Liver (tissue), 9 donors: ENCODE results near the gene NMU. TPM values are rescaled to one million over a fixed set of nuclear protein-coding genes. Genes with fewer than 3 reads are reported as not detected.

Experiments used
- DNase-seq: peaks from one replicate; pipeline ENCODE4 v3.0.0-alpha.2; 2017; ENCODE audit warnings: low spot score
- H3K27ac ChIP-seq, 2 donors: one replicate each; pipeline ENCODE4 v1.7.0; 2013; ENCODE audit warnings: inconsistent platforms in 2 of 2, low read length in 2 of 2, control low read depth in 1 of 2, low read depth in 1 of 2, mild to moderate bottlenecking in 1 of 2
- H3K27me3 ChIP-seq, 4 donors: one replicate each; pipeline versions ENCODE4 v1.6.1 to v1.7.0; 2013; ENCODE audit warnings: low read length in 3 of 4, inconsistent platforms in 1 of 4, mild to moderate bottlenecking in 1 of 4, moderate library complexity in 1 of 4; ENCODE audit not compliant: control insufficient read depth in 4 of 4, insufficient read depth in 4 of 4
- H3K36me3 ChIP-seq, 4 donors: one replicate each; pipeline versions ENCODE4 v1.6.1 to v1.7.0; 2013; ENCODE audit warnings: low read length in 3 of 4, mild to moderate bottlenecking in 3 of 4, low read depth in 1 of 4, moderate library complexity in 1 of 4; ENCODE audit not compliant: control insufficient read depth in 4 of 4, insufficient read depth in 3 of 4
- H3K4me1 ChIP-seq, 4 donors: one replicate each; pipeline versions ENCODE4 v1.6.1 to v1.7.0; 2013; ENCODE audit warnings: low read length in 3 of 4, mild to moderate bottlenecking in 3 of 4, moderate library complexity in 1 of 4; ENCODE audit not compliant: control insufficient read depth in 4 of 4, insufficient read depth in 4 of 4
- H3K4me3 ChIP-seq, 3 donors: one replicate each; pipeline versions ENCODE4 v1.6.1 to v1.7.0; 2013; ENCODE audit warnings: low read length in 3 of 3, control low read depth in 1 of 3, low read depth in 1 of 3, mild to moderate bottlenecking in 1 of 3
- H3K9ac ChIP-seq, 2 donors: one replicate each; pipeline ENCODE4 v1.7.0; 2013; ENCODE audit warnings: low read length in 2 of 2, mild to moderate bottlenecking in 2 of 2, moderate library complexity in 2 of 2, control low read depth in 1 of 2, low read depth in 1 of 2
- H3K9me3 ChIP-seq, 4 donors: one replicate each; pipeline versions ENCODE4 v1.6.1 to v1.7.0; 2013; ENCODE audit warnings: low read length in 3 of 4; ENCODE audit not compliant: control insufficient read depth in 4 of 4
- EGR1 ChIP-seq, 2 donors: IDR thresholded peaks; 2 replicates each; pipeline ENCODE4 v1.6.1; 2016 to 2018; ENCODE audit warnings: antibody characterized with exemption in 2 of 2, low read depth in 2 of 2
- FOXA1 ChIP-seq: IDR thresholded peaks from 2 replicates; pipeline ENCODE4 v1.6.1; 2016; ENCODE audit warnings: antibody characterized with exemption
- FOXA2 ChIP-seq: IDR thresholded peaks from 2 replicates; pipeline ENCODE4 v1.6.1; 2016; ENCODE audit warnings: antibody characterized with exemption
- GABPA ChIP-seq, 2 donors: IDR thresholded peaks in 1 of 2; conservative IDR thresholded peaks in 1 of 2; 2 replicates each; pipeline ENCODE4 v1.6.1; 2016; ENCODE audit warnings: antibody characterized with exemption in 2 of 2, mild to moderate bottlenecking in 1 of 2, moderate library complexity in 1 of 2
- HNF4A ChIP-seq, 2 donors: conservative IDR thresholded peaks; 2 replicates each; pipeline ENCODE4 v1.6.1; 2016; ENCODE audit warnings: antibody characterized with exemption in 2 of 2, mild to moderate bottlenecking in 2 of 2
- HNF4G ChIP-seq: IDR thresholded peaks from 2 replicates; pipeline ENCODE4 v1.6.1; 2016; ENCODE audit warnings: antibody characterized with exemption
- JUND ChIP-seq, 2 donors: IDR thresholded peaks; 2 replicates each; pipeline ENCODE4 v1.6.1; 2016; ENCODE audit warnings: antibody characterized with exemption in 2 of 2
- NR2F2 ChIP-seq: IDR thresholded peaks from 2 replicates; pipeline ENCODE4 v1.6.1; 2016; ENCODE audit warnings: antibody characterized with exemption
- RAD21 ChIP-seq, 2 donors: IDR thresholded peaks; 2 replicates each; pipeline ENCODE4 v1.6.1; 2016; ENCODE audit warnings: antibody characterized with exemption in 2 of 2, mild to moderate bottlenecking in 2 of 2
- RXRA ChIP-seq, 2 donors: IDR thresholded peaks; 2 replicates each; pipeline ENCODE4 v1.6.1; 2017 to 2018; ENCODE audit warnings: antibody characterized with exemption in 2 of 2, mild to moderate bottlenecking in 1 of 2
- SP1 ChIP-seq: IDR thresholded peaks from 2 replicates; pipeline ENCODE4 v1.6.1; 2018; ENCODE audit warnings: antibody characterized with exemption, mild to moderate bottlenecking
- TAF1 ChIP-seq: conservative IDR thresholded peaks from 2 replicates; pipeline ENCODE4 v1.6.1; 2016; ENCODE audit warnings: antibody characterized with exemption, mild to moderate bottlenecking
- YY1 ChIP-seq: IDR thresholded peaks from 2 replicates; pipeline ENCODE4 v1.6.1; 2016; ENCODE audit warnings: antibody characterized with exemption, mild to moderate bottlenecking
- WGBS: extraction: QIAGEN DNeasy Blood & Tissue Kit; methylation state at CpG from one replicate; pipeline ENCODE4 v1.1.7; 2013; 5-methylcytosine and 5-hydroxymethylcytosine counted together
- polyA plus RNA-seq, 2 donors: library from polyadenylated mRNA; stranded (reverse) in 1 of 2; unstranded in 1 of 2; fragments of 200-250 nt in 1 of 2; fragments of >200 nt in 1 of 2; fragmentation: Nextera tagmentation in 1 of 2; extraction: Ambion mirVana in 1 of 2; gene quantifications; one replicate each; pipeline versions ENCODE4 v1.2.1 to v1.2.3, GENCODE V29; 2013 to 2015
- total RNA-seq, 2 donors: library from RNA; depleted of rRNA; stranded (reverse); fragments of >200 nt; gene quantifications; one replicate each; pipeline ENCODE4 v1.2.3, GENCODE V29; 2014
- TF ChIP-seq, protein P1 (sequence below): IDR thresholded peaks from 2 replicates; pipeline ENCODE4 v1.6.1; 2016; ENCODE audit warnings: antibody characterized with exemption
- TF ChIP-seq, protein P2 (sequence below): IDR thresholded peaks from 2 replicates; pipeline ENCODE4 v1.6.1; 2016; ENCODE audit warnings: antibody characterized with exemption, mild to moderate bottlenecking
- TF ChIP-seq, protein P3 (sequence below): IDR thresholded peaks from 2 replicates; pipeline ENCODE4 v1.6.1; 2016; ENCODE audit warnings: antibody characterized with exemption
- TF ChIP-seq, protein P4 (sequence below): fragments of 150-350 bp; IDR thresholded peaks from 2 replicates; pipeline ENCODE4 v1.5.1; 2017; ENCODE audit warnings: improper control_type of control experiment, low read depth, low read length; ENCODE audit not compliant: missing input control
- TF ChIP-seq, protein P5 (sequence below): IDR thresholded peaks from 2 replicates; pipeline ENCODE4 v1.6.1; 2016; ENCODE audit warnings: antibody characterized with exemption
- donor health status: healthy.
- donor health status: healthy.
- donor health status: healthy.
- donor health status: healthy.
- donor health status: healthy.

The NMU gene
- total and polyA plus RNA-seq, 4 donors: 1.6 TPM; not detected in 3

DNA sequence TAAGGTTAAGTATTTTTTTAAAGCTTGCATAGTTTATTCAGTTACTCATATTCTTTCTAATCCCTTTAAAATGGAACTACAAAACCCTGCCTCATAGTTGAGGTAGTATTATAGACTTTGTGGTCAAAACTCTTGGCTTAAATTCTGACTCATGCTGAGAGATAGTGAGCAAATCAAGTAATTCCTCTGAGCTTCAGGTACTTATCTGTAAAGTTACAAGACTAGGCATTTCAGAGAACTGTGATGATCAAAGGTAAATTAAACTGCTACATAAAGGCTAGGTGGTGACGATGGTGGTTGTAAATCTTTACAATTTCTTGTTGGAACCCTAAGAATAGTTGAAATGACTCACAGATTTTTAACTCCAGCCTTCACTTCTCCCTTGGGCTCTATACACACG is 86.2 kb downstream of the NMU start:
- no peak for DNase-seq
- Histone ChIP-seq H3K9ac (no peak overlapping the region), H3K4me3 (no peak overlapping the region), H3K9me3 (no peaks in the 10 kb centered on the region), H3K36me3 (no peaks in the 10 kb centered on the region), H3K4me1 (peaks cover 0 to 18% (median 9%) of the 10 kb centered on the region in 4 donors), H3K27me3 (no peaks in the 10 kb centered on the region), H3K27ac (no peak overlapping the region)
- TF ChIP-seq, protein P1, sequence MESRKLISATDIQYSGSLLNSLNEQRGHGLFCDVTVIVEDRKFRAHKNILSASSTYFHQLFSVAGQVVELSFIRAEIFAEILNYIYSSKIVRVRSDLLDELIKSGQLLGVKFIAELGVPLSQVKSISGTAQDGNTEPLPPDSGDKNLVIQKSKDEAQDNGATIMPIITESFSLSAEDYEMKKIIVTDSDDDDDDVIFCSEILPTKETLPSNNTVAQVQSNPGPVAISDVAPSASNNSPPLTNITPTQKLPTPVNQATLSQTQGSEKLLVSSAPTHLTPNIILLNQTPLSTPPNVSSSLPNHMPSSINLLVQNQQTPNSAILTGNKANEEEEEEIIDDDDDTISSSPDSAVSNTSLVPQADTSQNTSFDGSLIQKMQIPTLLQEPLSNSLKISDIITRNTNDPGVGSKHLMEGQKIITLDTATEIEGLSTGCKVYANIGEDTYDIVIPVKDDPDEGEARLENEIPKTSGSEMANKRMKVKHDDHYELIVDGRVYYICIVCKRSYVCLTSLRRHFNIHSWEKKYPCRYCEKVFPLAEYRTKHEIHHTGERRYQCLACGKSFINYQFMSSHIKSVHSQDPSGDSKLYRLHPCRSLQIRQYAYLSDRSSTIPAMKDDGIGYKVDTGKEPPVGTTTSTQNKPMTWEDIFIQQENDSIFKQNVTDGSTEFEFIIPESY: no peak
- TF ChIP-seq NR2F2 (no peak), EGR1 (IDR thresholded peaks at IDR 0.05; ENCODE audit: low read depth in 2 of 2) (no peak), RAD21 (IDR thresholded peaks at IDR 0.05) (no peak), GABPA (IDR thresholded peaks at IDR 0.05 in 1 of 2, conservative IDR thresholded peaks at IDR 0.05 in 1 of 2) (no peak), RXRA (IDR thresholded peaks at IDR 0.05) (no peak), TAF1 (no peak), YY1 (no peak), HNF4A (conservative IDR thresholded peaks at IDR 0.05) (no peak), FOXA2 (no peak), HNF4G (no peak), FOXA1 (no peak)
- TF ChIP-seq, protein P2, sequence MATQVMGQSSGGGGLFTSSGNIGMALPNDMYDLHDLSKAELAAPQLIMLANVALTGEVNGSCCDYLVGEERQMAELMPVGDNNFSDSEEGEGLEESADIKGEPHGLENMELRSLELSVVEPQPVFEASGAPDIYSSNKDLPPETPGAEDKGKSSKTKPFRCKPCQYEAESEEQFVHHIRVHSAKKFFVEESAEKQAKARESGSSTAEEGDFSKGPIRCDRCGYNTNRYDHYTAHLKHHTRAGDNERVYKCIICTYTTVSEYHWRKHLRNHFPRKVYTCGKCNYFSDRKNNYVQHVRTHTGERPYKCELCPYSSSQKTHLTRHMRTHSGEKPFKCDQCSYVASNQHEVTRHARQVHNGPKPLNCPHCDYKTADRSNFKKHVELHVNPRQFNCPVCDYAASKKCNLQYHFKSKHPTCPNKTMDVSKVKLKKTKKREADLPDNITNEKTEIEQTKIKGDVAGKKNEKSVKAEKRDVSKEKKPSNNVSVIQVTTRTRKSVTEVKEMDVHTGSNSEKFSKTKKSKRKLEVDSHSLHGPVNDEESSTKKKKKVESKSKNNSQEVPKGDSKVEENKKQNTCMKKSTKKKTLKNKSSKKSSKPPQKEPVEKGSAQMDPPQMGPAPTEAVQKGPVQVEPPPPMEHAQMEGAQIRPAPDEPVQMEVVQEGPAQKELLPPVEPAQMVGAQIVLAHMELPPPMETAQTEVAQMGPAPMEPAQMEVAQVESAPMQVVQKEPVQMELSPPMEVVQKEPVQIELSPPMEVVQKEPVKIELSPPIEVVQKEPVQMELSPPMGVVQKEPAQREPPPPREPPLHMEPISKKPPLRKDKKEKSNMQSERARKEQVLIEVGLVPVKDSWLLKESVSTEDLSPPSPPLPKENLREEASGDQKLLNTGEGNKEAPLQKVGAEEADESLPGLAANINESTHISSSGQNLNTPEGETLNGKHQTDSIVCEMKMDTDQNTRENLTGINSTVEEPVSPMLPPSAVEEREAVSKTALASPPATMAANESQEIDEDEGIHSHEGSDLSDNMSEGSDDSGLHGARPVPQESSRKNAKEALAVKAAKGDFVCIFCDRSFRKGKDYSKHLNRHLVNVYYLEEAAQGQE: no peak
- TF ChIP-seq, protein P3, sequence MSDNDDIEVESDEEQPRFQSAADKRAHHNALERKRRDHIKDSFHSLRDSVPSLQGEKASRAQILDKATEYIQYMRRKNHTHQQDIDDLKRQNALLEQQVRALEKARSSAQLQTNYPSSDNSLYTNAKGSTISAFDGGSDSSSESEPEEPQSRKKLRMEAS: no peak
- 77% methylated on average over 2 of the region's 2 CpGs for WGBS

DNA sequence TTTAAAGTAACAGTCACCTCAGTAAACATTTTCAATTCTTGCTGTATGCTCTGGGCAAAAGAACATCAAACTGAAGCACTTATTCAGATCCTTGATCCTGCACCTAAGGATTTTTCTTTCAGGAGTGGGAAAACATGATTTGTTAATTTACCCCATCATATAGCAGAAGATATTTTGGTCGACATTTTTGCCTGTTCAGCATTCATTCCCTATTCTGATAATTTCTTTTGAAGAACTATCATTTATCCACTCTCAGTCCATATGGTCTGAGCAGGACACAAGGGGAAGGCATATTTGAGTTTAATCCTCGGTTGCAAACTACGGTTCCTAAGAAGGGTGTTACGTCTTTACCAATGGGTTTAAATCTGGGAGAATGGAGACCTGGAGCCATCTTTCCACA is 88.2 kb downstream of the NMU start:
- Histone ChIP-seq H3K27ac (no peak overlapping the region), H3K4me3 (peak overlapping the region in 1 of 3 donors; percentile 100)
- WGBS: 88% methylated on average over 4 of the region's 4 CpGs

More for the DNA sequence above, 88.2 kb downstream of the NMU start:
- TF ChIP-seq HNF4A (conservative IDR thresholded peaks at IDR 0.05) (no peak), TAF1 (no peak), RAD21 (IDR thresholded peaks at IDR 0.05) (no peak), NR2F2 (no peak), EGR1 (IDR thresholded peaks at IDR 0.05; ENCODE audit: low read depth in 2 of 2) (no peak), GABPA (IDR thresholded peaks at IDR 0.05 in 1 of 2, conservative IDR thresholded peaks at IDR 0.05 in 1 of 2) (no peak), FOXA1 (no peak), JUND (IDR thresholded peaks at IDR 0.05) (no peak), RXRA (IDR thresholded peaks at IDR 0.05) (no peak), HNF4G (no peak), YY1 (no peak), SP1 (no peak), FOXA2 (no peak)
- TF ChIP-seq, protein P1: no peak
- TF ChIP-seq, protein P4, sequence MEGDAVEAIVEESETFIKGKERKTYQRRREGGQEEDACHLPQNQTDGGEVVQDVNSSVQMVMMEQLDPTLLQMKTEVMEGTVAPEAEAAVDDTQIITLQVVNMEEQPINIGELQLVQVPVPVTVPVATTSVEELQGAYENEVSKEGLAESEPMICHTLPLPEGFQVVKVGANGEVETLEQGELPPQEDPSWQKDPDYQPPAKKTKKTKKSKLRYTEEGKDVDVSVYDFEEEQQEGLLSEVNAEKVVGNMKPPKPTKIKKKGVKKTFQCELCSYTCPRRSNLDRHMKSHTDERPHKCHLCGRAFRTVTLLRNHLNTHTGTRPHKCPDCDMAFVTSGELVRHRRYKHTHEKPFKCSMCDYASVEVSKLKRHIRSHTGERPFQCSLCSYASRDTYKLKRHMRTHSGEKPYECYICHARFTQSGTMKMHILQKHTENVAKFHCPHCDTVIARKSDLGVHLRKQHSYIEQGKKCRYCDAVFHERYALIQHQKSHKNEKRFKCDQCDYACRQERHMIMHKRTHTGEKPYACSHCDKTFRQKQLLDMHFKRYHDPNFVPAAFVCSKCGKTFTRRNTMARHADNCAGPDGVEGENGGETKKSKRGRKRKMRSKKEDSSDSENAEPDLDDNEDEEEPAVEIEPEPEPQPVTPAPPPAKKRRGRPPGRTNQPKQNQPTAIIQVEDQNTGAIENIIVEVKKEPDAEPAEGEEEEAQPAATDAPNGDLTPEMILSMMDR: no peak
- TF ChIP-seq, protein P3: no peak
- TF ChIP-seq, protein P5, sequence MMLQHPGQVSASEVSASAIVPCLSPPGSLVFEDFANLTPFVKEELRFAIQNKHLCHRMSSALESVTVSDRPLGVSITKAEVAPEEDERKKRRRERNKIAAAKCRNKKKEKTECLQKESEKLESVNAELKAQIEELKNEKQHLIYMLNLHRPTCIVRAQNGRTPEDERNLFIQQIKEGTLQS: no peak
- Histone ChIP-seq H3K9ac (no peak overlapping the region), H3K4me1 (peaks cover 0 to 20% (median 12%) of the 10 kb centered on the region in 4 donors), H3K27me3 (no peaks in the 10 kb centered on the region), H3K36me3 (no peaks in the 10 kb centered on the region), H3K9me3 (no peaks in the 10 kb centered on the region)
- DNase-seq: no peak
